Gastroesophageal sphincter (tissue), 3 donors: ENCODE results near the gene NAA25.
A peak's percentile ranks its signal among the peaks of the same experiment; 100 is the strongest.

Experiments used
- EP300 ChIP-seq: sonication (generic); formaldehyde crosslinking; IDR thresholded peaks from one replicate; pipeline ENCODE4 v1.6.1; 2017; ENCODE audit warnings: antibody characterized with exemption, mild to moderate bottlenecking
- POLR2AphosphoS5 ChIP-seq: sonication (generic); formaldehyde crosslinking; IDR thresholded peaks from one replicate; pipeline ENCODE4 v1.6.1; 2017; ENCODE audit warnings: antibody characterized with exemption
- TF ChIP-seq, protein P1 (sequence below), 4 experiments: fragments of 200-600 bp in 2 of 4; fragments of 450-650 bp in 2 of 4; sonication (generic) in 1 of 4; IDR thresholded peaks; one replicate each; pipeline ENCODE4 v1.5.1; 2017 to 2019; ENCODE audit warnings: antibody characterized with exemption in 4 of 4, mild to moderate bottlenecking in 2 of 4, moderate library complexity in 2 of 4

DNA sequence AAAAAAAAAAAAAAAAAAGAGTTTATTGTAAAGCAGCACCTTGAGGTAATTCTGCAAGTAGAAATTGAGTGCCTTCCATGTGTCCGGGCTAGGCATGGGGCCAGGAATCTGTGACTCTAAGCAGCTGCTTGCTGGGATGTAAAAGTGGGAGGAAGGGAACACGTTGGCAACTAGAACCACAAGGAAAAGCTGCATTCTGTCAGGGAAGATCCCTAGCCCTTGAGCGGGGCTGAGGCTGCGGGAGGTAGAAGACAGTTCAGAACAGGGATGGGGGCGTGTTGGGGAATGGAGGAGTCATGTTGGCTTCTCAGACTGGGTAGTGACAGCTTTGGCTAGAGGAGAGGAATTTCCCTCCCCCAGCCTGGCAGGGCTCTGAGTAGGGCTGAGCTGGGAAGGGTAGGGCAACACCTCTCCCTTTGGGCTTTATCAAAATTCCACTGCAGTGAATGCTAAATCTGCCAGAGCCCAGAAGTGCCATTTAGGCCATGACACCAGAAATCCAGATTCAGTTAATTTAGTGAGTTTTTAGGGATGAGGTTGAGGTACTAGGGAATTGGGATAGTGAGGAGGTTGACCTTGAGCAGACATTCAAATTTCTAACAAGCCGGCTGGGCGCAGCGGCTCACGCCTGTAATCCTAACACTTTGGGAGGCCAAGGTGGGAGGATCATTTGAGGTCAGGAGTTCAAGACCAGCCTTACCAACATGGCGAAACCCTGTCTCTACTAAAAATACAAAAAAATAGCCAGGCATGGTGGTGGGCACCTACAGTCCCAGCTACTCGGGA is 13.4 kb upstream of the NAA25 start:
- TF ChIP-seq POLR2AphosphoS5 (peak; percentile 80), EP300 (no peak)
- TF ChIP-seq, protein P1, sequence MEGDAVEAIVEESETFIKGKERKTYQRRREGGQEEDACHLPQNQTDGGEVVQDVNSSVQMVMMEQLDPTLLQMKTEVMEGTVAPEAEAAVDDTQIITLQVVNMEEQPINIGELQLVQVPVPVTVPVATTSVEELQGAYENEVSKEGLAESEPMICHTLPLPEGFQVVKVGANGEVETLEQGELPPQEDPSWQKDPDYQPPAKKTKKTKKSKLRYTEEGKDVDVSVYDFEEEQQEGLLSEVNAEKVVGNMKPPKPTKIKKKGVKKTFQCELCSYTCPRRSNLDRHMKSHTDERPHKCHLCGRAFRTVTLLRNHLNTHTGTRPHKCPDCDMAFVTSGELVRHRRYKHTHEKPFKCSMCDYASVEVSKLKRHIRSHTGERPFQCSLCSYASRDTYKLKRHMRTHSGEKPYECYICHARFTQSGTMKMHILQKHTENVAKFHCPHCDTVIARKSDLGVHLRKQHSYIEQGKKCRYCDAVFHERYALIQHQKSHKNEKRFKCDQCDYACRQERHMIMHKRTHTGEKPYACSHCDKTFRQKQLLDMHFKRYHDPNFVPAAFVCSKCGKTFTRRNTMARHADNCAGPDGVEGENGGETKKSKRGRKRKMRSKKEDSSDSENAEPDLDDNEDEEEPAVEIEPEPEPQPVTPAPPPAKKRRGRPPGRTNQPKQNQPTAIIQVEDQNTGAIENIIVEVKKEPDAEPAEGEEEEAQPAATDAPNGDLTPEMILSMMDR (IDR thresholded peaks at IDR 0.05), result no peak
